ENCODE measurements around the gene FSTL1. TPM values are rescaled to one million over a fixed set of nuclear protein-coding genes. Genes with fewer than 3 reads are reported as not detected.

FSTL1 gene
- total and polyA plus RNA-seq, 5 donors from 2014 or later, result 1.0 TPM; not detected in 4

GRCh38 chr3:120445654-120446053, 5.1 kb downstream of the FSTL1 start:
- Mint-ChIP-seq H3K27ac (no peak overlapping the region), H3K36me3 (no peaks in the 10 kb centered on the region), H3K9me3 (peaks cover 0 to 2% (median 0%) of the 10 kb centered on the region in 7 donors), H3K4me1 (peaks cover 0 to 8% (median 3%) of the 10 kb centered on the region in 4 donors), H3K27me3 (peaks cover 48% of the 10 kb centered on the region), H3K4me3 (no peak overlapping the region)
- Histone ChIP-seq H3K4me1 (ENCODE audit: control insufficient read depth, insufficient read depth, low read length, poor library complexity, severe bottlenecking) (peaks cover 5% of the 10 kb centered on the region), H3K4me3 (ENCODE audit: low read depth, low read length) (no peak overlapping the region), H3K36me3 (ENCODE audit: control insufficient read depth, insufficient read depth, low read length) (no peaks in the 10 kb centered on the region), H3K27me3 (ENCODE audit: control insufficient read depth, insufficient read depth, low read length) (peaks cover 15% of the 10 kb centered on the region), H3K9me3 (ENCODE audit: control insufficient read depth in 2 of 2, low read length in 2 of 2) (no peaks in the 10 kb centered on the region), H3K27ac (ENCODE audit: insufficient read depth, low read length, poor library complexity, severe bottlenecking) (no peak overlapping the region)
- DNase-seq, result no peak
- no peak for ATAC-seq (ENCODE audit: low read depth in 2 of 2)

DNA sequence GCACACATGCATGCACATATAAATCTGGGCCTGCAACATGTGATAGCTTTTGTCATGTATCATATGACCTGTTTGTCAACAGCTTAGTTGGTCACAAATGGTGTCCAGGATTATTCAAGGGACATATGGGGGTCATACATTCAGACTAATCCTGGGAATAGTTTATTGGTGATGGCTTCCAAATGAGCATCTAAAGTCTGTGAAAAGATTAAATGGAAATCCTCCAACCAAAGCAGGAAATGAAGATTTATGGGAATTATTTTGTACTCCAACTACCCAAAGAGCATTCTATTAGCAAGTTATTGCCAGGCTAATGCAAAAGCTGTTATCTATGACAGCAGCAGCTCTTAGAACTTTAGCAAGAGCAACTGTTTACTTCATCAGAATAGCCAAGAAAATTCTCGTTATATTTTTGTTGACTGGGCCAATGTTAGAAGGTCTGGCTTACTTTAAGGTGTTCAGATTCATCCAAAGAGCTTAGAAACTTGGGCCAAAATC, 7.1 kb downstream of the FSTL1 start:
- Histone ChIP-seq H3K27me3 (ENCODE audit: control insufficient read depth, insufficient read depth, low read length) (peaks cover 11% of the 10 kb centered on the region), H3K27ac (ENCODE audit: insufficient read depth, low read length, poor library complexity, severe bottlenecking) (no peak overlapping the region), H3K4me3 (ENCODE audit: low read depth, low read length) (no peak overlapping the region), H3K9me3 (ENCODE audit: control insufficient read depth in 2 of 2, low read length in 2 of 2) (no peaks in the 10 kb centered on the region), H3K36me3 (ENCODE audit: control insufficient read depth, insufficient read depth, low read length) (no peaks in the 10 kb centered on the region), H3K4me1 (ENCODE audit: control insufficient read depth, insufficient read depth, low read length, poor library complexity, severe bottlenecking) (no peaks in the 10 kb centered on the region)
- H3K4me1 Mint-ChIP-seq, result no peaks in the 10 kb centered on the region
- H3K27me3 Mint-ChIP-seq, result peaks cover 38% of the 10 kb centered on the region
- ATAC-seq (ENCODE audit: low read depth in 2 of 2) (no peak), DNase-seq (no peak)
- H3K27ac Mint-ChIP-seq, result no peak overlapping the region
- H3K9me3 Mint-ChIP-seq, result peaks cover 0 to 2% (median 0%) of the 10 kb centered on the region in 7 donors
- H3K4me3 Mint-ChIP-seq, result no peak overlapping the region
- no peaks in the 10 kb centered on the region for H3K36me3 Mint-ChIP-seq

DNA sequence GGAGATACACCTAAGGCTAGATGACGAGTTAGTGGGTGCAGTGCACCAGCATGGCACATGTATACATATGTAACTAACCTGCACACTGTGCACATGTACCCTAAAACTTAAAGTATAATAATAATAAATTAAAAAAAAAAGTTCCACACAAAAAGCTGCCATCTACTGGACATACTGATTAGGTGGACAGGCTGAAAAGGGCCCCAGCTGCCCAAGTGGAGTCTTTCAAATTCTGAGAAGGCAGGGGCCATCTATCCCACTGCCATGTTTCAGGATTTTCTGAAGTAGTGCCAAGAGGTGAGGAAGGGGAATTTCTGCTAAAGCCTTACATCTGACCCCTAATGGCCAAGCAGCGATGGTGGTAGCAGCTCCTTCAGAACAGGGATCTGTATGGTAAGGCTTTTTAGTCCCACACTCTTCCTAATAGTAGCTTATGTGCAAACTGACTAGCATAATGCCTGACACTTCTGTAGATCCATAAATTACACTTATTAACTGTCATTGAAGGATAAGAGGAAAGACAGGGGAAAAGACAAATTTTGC, 7.7 kb downstream of the FSTL1 start:
- peaks cover 8% of the 10 kb centered on the region for H3K27me3 ChIP-seq (ENCODE audit: control insufficient read depth, insufficient read depth, low read length)
- no peak overlapping the region for H3K4me3 ChIP-seq (ENCODE audit: low read depth, low read length)
- Mint-ChIP-seq H3K4me1 (no peaks in the 10 kb centered on the region), H3K27me3 (peaks cover 38% of the 10 kb centered on the region), H3K4me3 (no peak overlapping the region), H3K27ac (no peak overlapping the region), H3K9me3 (peaks cover 0 to 2% (median 0%) of the 10 kb centered on the region in 7 donors), H3K36me3 (no peaks in the 10 kb centered on the region)
- no peaks in the 10 kb centered on the region for H3K4me1 ChIP-seq (ENCODE audit: control insufficient read depth, insufficient read depth, low read length, poor library complexity, severe bottlenecking)
- no peaks in the 10 kb centered on the region for H3K9me3 ChIP-seq (ENCODE audit: control insufficient read depth in 2 of 2, low read length in 2 of 2)
- no peaks in the 10 kb centered on the region for H3K36me3 ChIP-seq (ENCODE audit: control insufficient read depth, insufficient read depth, low read length)
- H3K27ac ChIP-seq (ENCODE audit: insufficient read depth, low read length, poor library complexity, severe bottlenecking), result no peak overlapping the region
- ATAC-seq (ENCODE audit: low read depth in 2 of 2), result no peak
- no peak for DNase-seq

- no peaks in the 10 kb centered on the region for H3K4me1 ChIP-seq (ENCODE audit: control insufficient read depth, insufficient read depth, low read length, poor library complexity, severe bottlenecking)
- Mint-ChIP-seq H3K27me3 (peaks cover 29% of the 10 kb centered on the region), H3K4me3 (no peak overlapping the region), H3K9me3 (peaks cover 0 to 2% (median 0%) of the 10 kb centered on the region in 7 donors), H3K4me1 (no peaks in the 10 kb centered on the region), H3K36me3 (no peaks in the 10 kb centered on the region), H3K27ac (no peak overlapping the region)
- no peaks in the 10 kb centered on the region for H3K9me3 ChIP-seq (ENCODE audit: control insufficient read depth in 2 of 2, low read length in 2 of 2)
- no peaks in the 10 kb centered on the region for H3K36me3 ChIP-seq (ENCODE audit: control insufficient read depth, insufficient read depth, low read length)
- DNase-seq (no peak), ATAC-seq (ENCODE audit: low read depth in 2 of 2) (no peak)
- H3K27me3 ChIP-seq (ENCODE audit: control insufficient read depth, insufficient read depth, low read length), result peaks cover 5% of the 10 kb centered on the region
- no peak overlapping the region for H3K27ac ChIP-seq (ENCODE audit: insufficient read depth, low read length, poor library complexity, severe bottlenecking)
- H3K4me3 ChIP-seq (ENCODE audit: low read depth, low read length), result no peak overlapping the region
These were observed 9.0 kb downstream of the FSTL1 start for GRCh38 chr3:120441776-120442175.

DNA sequence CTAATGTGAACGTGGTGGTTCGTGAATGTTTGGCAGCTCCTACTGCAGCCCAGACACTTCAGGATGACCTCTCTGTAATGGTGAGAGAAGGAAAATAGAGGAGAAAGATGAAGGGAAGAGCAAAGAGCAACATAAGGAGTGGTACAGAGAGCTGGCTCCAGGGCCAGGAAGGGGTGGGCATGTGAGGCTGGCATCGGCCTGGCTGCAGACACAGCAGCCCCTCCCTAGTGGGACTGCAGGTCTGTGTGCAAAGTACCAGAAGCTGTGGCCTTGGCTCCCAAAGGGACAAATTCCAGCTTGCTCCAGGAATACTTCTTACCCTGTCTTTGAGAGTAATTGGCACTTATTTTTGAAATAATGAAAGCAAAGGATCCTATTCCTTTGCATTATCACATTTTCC, 10.0 kb downstream of the FSTL1 start:
- Histone ChIP-seq H3K36me3 (ENCODE audit: control insufficient read depth, insufficient read depth, low read length) (no peaks in the 10 kb centered on the region), H3K4me3 (ENCODE audit: low read depth, low read length) (no peak overlapping the region), H3K27me3 (ENCODE audit: control insufficient read depth, insufficient read depth, low read length) (peaks cover 2% of the 10 kb centered on the region), H3K4me1 (ENCODE audit: control insufficient read depth, insufficient read depth, low read length, poor library complexity, severe bottlenecking) (no peaks in the 10 kb centered on the region), H3K9me3 (ENCODE audit: control insufficient read depth in 2 of 2, low read length in 2 of 2) (no peaks in the 10 kb centered on the region), H3K27ac (ENCODE audit: insufficient read depth, low read length, poor library complexity, severe bottlenecking) (no peak overlapping the region)
- Mint-ChIP-seq H3K36me3 (no peaks in the 10 kb centered on the region), H3K4me3 (no peak overlapping the region), H3K9me3 (no peaks in the 10 kb centered on the region), H3K27ac (no peak overlapping the region), H3K4me1 (no peaks in the 10 kb centered on the region), H3K27me3 (peaks cover 26% of the 10 kb centered on the region)
- ATAC-seq (ENCODE audit: low read depth in 2 of 2) (no peak), DNase-seq (no peak)

DNA sequence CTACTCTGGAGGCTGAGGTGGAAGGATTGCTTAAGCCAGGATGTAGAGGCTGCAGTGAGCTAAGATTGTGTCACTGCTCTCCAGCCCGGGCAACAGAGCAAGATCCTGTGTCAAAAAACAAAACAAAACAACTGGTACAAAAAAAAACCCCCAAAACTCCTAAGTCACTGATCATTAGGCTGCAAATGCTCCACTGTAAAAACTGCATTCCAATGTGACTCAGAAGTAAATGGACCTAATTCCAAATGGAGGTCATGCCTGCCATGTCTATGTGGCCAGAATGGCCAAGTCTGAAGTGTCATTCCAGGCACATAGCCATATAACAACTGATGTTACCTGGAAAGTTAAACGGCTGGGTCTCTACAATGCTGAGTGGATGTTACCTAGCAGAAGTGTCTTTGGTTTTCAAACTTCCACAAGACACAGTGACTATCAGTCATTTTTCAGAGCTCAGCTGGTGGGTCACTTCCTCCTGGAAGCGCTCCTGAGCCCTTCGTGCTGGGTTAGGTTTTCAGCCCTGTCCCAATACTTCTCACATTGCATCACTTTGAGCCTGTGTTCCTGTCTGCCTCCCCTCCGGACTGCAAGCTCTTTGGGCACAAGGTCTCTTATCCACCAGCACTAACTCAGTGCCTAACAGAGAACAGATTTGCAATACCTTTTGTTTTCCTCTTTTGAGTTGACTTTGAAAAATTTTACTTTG, 10.6 kb downstream of the FSTL1 start:
- Histone ChIP-seq H3K27ac (ENCODE audit: insufficient read depth, low read length, poor library complexity, severe bottlenecking) (no peak overlapping the region), H3K4me1 (ENCODE audit: control insufficient read depth, insufficient read depth, low read length, poor library complexity, severe bottlenecking) (no peaks in the 10 kb centered on the region), H3K9me3 (ENCODE audit: control insufficient read depth in 2 of 2, low read length in 2 of 2) (no peaks in the 10 kb centered on the region), H3K4me3 (ENCODE audit: low read depth, low read length) (no peak overlapping the region), H3K36me3 (ENCODE audit: control insufficient read depth, insufficient read depth, low read length) (no peaks in the 10 kb centered on the region), H3K27me3 (ENCODE audit: control insufficient read depth, insufficient read depth, low read length) (peaks cover 2% of the 10 kb centered on the region)
- DNase-seq (no peak), ATAC-seq (ENCODE audit: low read depth in 2 of 2) (no peak)
- Mint-ChIP-seq H3K4me1 (no peaks in the 10 kb centered on the region), H3K4me3 (no peak overlapping the region), H3K9me3 (no peaks in the 10 kb centered on the region), H3K36me3 (no peaks in the 10 kb centered on the region), H3K27ac (no peak overlapping the region), H3K27me3 (peaks cover 22% of the 10 kb centered on the region)

- H3K27me3 Mint-ChIP-seq, result peaks cover 23% of the 10 kb centered on the region
- Histone ChIP-seq H3K36me3 (ENCODE audit: control insufficient read depth, insufficient read depth, low read length) (no peaks in the 10 kb centered on the region), H3K4me3 (ENCODE audit: low read depth, low read length) (no peak overlapping the region), H3K27ac (ENCODE audit: insufficient read depth, low read length, poor library complexity, severe bottlenecking) (no peak overlapping the region), H3K27me3 (ENCODE audit: control insufficient read depth, insufficient read depth, low read length) (peaks cover 2% of the 10 kb centered on the region), H3K4me1 (ENCODE audit: control insufficient read depth, insufficient read depth, low read length, poor library complexity, severe bottlenecking) (no peaks in the 10 kb centered on the region), H3K9me3 (ENCODE audit: control insufficient read depth in 2 of 2, low read length in 2 of 2) (no peaks in the 10 kb centered on the region)
- no peaks in the 10 kb centered on the region for H3K36me3 Mint-ChIP-seq
- no peak for ATAC-seq (ENCODE audit: low read depth in 2 of 2)
- no peak for DNase-seq
- no peak overlapping the region for H3K4me3 Mint-ChIP-seq
- no peaks in the 10 kb centered on the region for H3K4me1 Mint-ChIP-seq
- H3K9me3 Mint-ChIP-seq, result no peaks in the 10 kb centered on the region
- no peak overlapping the region for H3K27ac Mint-ChIP-seq
These were observed 12.0 kb downstream of the FSTL1 start for GRCh38 chr3:120438665-120439370.
